Esophagus muscularis mucosa (tissue), 4 donors: ENCODE measurements around the gene CD46. TPM values are rescaled to one million over a fixed set of nuclear protein-coding genes. Genes with fewer than 3 reads are reported as not detected.

ENCODE experiments used
- DNase-seq: peaks from one replicate; pipeline ENCODE4 v3.0.0-alpha.2; 2017; ENCODE audit errors: extremely low spot score
- H3K27ac ChIP-seq, 4 donors: fragments of 200-600 bp; sonication (generic); replicated peaks in 1 of 4; 1 replicate in 3 of 4; 2 replicates in 1 of 4; pipeline ENCODE4 v1.5.1; 2016 to 2019; ENCODE audit warnings: mild to moderate bottlenecking in 1 of 4
- H3K27me3 ChIP-seq, 4 donors: fragments of 200-600 bp; sonication (generic); one replicate each; pipeline versions ENCODE4 v1.5.1 to v1.6.0; 2016 to 2019
- H3K36me3 ChIP-seq, 4 donors: fragments of 200-600 bp; sonication (generic); one replicate each; pipeline ENCODE4 v1.5.1; 2016 to 2019
- H3K4me1 ChIP-seq, 4 donors: fragments of 200-600 bp; sonication (generic); one replicate each; pipeline ENCODE4 v1.5.1; 2016 to 2019
- H3K4me3 ChIP-seq, 4 donors: fragments of 200-600 bp; sonication (generic); 1 replicate in 2 of 4; 2 replicates in 2 of 4; pipeline ENCODE4 v1.5.1; 2016 to 2019; ENCODE audit warnings: mild to moderate bottlenecking in 4 of 4, moderate library complexity in 1 of 4
- H3K9me3 ChIP-seq, 4 donors: fragments of 200-600 bp; sonication (generic); 1 replicate in 3 of 4; 2 replicates in 1 of 4; pipeline ENCODE4 v1.5.1; 2016 to 2019
- EP300 ChIP-seq: sonication (generic); formaldehyde crosslinking; IDR thresholded peaks from one replicate; pipeline ENCODE4 v1.6.1; 2017; ENCODE audit warnings: antibody characterized with exemption
- POLR2A ChIP-seq: fragments of 450-650 bp; IDR thresholded peaks from one replicate; pipeline ENCODE4 v1.6.1; 2017; ENCODE audit warnings: antibody characterized with exemption, moderate library complexity, mild to moderate bottlenecking, low read depth
- POLR2AphosphoS5 ChIP-seq, 2 donors: sonication (generic); formaldehyde crosslinking; IDR thresholded peaks; one replicate each; pipeline ENCODE4 v1.6.1; 2017; ENCODE audit warnings: antibody characterized with exemption in 2 of 2
- WGBS: methylation state at CpG from one replicate; pipeline ENCODE4 v1.1.5; 2018; 5-methylcytosine and 5-hydroxymethylcytosine counted together
- intact Hi-C: fragments of 100-400 bp; cut with DNase I; formaldehyde crosslinking; loops from one replicate; pipeline ENCODE4 v1.15.1; 2023
- total RNA-seq, 4 donors: library from RNA; depleted of rRNA; stranded (reverse); fragments of >200 nt; gene quantifications; one replicate each; pipeline versions ENCODE4 v1.1.0 to v1.2.1, GENCODE V29; 2016
- TF ChIP-seq, protein P1 (sequence below), 3 experiments: fragments of 200-600 bp in 2 of 3; fragments of 450-650 bp in 1 of 3; sonication (generic) in 2 of 3; IDR thresholded peaks; one replicate each; pipeline ENCODE4 v1.5.1; 2017 to 2019; ENCODE audit warnings: antibody characterized with exemption in 3 of 3, mild to moderate bottlenecking in 2 of 3, moderate library complexity in 1 of 3

The CD46 gene
- total RNA-seq, 4 donors from 2014 or later = 65.6 to 86.4 (median 69.2) TPM

GRCh38 chr1:207818971-207819451, 67.2 kb downstream of the CD46 start:
- Histone ChIP-seq H3K36me3 (peaks cover 39 to 77% (median 56%) of the 10 kb centered on the region in 4 donors), H3K9me3 (no peaks in the 10 kb centered on the region), H3K4me1 (peaks cover 57 to 82% (median 79%) of the 10 kb centered on the region in 4 donors), H3K27me3 (peaks cover 0 to 3% (median 0%) of the 10 kb centered on the region in 4 donors), H3K27ac (peak overlapping the region; percentile 97 to 99 (median 98)), H3K4me3 (peak overlapping the region; percentile 79 to 89 (median 84))
- WGBS = 47% methylated on average over 17 of the region's 18 CpGs
- TF ChIP-seq, protein P1, sequence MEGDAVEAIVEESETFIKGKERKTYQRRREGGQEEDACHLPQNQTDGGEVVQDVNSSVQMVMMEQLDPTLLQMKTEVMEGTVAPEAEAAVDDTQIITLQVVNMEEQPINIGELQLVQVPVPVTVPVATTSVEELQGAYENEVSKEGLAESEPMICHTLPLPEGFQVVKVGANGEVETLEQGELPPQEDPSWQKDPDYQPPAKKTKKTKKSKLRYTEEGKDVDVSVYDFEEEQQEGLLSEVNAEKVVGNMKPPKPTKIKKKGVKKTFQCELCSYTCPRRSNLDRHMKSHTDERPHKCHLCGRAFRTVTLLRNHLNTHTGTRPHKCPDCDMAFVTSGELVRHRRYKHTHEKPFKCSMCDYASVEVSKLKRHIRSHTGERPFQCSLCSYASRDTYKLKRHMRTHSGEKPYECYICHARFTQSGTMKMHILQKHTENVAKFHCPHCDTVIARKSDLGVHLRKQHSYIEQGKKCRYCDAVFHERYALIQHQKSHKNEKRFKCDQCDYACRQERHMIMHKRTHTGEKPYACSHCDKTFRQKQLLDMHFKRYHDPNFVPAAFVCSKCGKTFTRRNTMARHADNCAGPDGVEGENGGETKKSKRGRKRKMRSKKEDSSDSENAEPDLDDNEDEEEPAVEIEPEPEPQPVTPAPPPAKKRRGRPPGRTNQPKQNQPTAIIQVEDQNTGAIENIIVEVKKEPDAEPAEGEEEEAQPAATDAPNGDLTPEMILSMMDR (IDR thresholded peaks at IDR 0.05) = no peak
- TF ChIP-seq POLR2AphosphoS5 (IDR thresholded peaks at IDR 0.05) = peak in 1 of 2 donors; percentile 14
- intact Hi-C loops = loop anchor here (10.0 kb wide), 1 partner anchor 46 kb away; no protein-coding TSS in a partner anchor
- DNase-seq = no peak

- Histone ChIP-seq H3K4me3 (peak overlapping the region; percentile 79 to 89 (median 84)), H3K4me1 (peaks cover 57 to 82% (median 79%) of the 10 kb centered on the region in 4 donors), H3K9me3 (no peaks in the 10 kb centered on the region), H3K27ac (peak overlapping the region; percentile 97 to 99 (median 98)), H3K27me3 (peaks cover 0 to 3% (median 0%) of the 10 kb centered on the region in 4 donors), H3K36me3 (peaks cover 21 to 59% (median 38%) of the 10 kb centered on the region in 4 donors)
- no peak for DNase-seq
- WGBS = 67% methylated on average over 22 of the region's 22 CpGs
- intact Hi-C loops = no loop called here
- TF ChIP-seq, protein P1 (IDR thresholded peaks at IDR 0.05) = no peak
- TF ChIP-seq POLR2AphosphoS5 (IDR thresholded peaks at IDR 0.05) (no peak), EP300 (no peak), POLR2A (no peak)
Observed at GRCh38 chr1:207820568-207821463, 69.0 kb downstream of the CD46 start.

GRCh38 chr1:207821464-207822045, 69.7 kb downstream of the CD46 start:
- intact Hi-C loops = no loop called here
- DNase-seq = no peak
- peaks cover 16 to 52% (median 31%) of the 10 kb centered on the region in 4 donors for H3K36me3 ChIP-seq
- 80% methylated on average over 12 of the region's 17 CpGs for WGBS
- H3K27ac ChIP-seq = peak overlapping the region; percentile 97 to 99 (median 98)
- H3K4me1 ChIP-seq = peaks cover 57 to 82% (median 79%) of the 10 kb centered on the region in 4 donors
- H3K9me3 ChIP-seq = no peaks in the 10 kb centered on the region
- peak; percentile 22 for TF ChIP-seq POLR2A
- no peak for TF ChIP-seq EP300
- TF ChIP-seq POLR2AphosphoS5 (IDR thresholded peaks at IDR 0.05) = peak; percentile 26 to 30
- TF ChIP-seq, protein P1 (IDR thresholded peaks at IDR 0.05) = no peak
- H3K4me3 ChIP-seq = peak overlapping the region; percentile 79 to 89 (median 84)
- H3K27me3 ChIP-seq = peaks cover 0 to 3% (median 0%) of the 10 kb centered on the region in 4 donors

DNA sequence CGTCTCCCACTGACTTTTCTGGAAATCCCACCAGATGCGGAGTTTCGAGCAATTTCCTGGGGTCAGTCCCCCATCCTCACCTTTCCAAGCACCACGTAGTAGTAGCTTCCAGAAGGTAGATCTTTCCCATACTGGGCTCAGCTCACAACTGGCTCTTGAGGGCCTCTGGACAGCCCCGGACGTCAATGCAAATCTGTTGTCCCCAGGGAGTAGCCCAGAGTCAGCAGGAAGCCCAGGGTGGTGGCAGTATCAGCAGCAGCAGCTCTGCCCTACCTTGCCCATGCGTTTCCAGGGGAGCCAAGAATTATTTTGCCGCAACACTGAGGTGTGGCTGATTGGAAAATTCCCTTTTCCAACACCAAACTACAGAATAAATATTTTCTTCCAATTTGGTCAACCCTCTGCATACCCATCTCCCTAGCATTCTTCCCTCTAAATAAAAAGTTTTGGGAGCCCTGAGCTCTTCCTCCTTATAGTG, 70.3 kb downstream of the CD46 start:
- no peak for DNase-seq
- Histone ChIP-seq H3K36me3 (peaks cover 10 to 46% (median 26%) of the 10 kb centered on the region in 4 donors), H3K4me3 (peak overlapping the region; percentile 79 to 89 (median 84)), H3K27me3 (peaks cover 0 to 3% (median 0%) of the 10 kb centered on the region in 4 donors), H3K4me1 (peaks cover 57 to 82% (median 79%) of the 10 kb centered on the region in 4 donors), H3K27ac (peak overlapping the region; percentile 97 to 99 (median 98)), H3K9me3 (no peaks in the 10 kb centered on the region)
- 59% methylated on average over 8 of the region's 8 CpGs for WGBS
- TF ChIP-seq POLR2A (no peak), POLR2AphosphoS5 (IDR thresholded peaks at IDR 0.05) (no peak), EP300 (no peak)
- TF ChIP-seq, protein P1 (IDR thresholded peaks at IDR 0.05) = no peak
- intact Hi-C loops = no loop called here
